Activated CD8-positive, alpha-beta memory T cell treated with anti-CD3 and anti-CD28 coated beads for 4 hours (primary cell): ENCODE measurements around the gene RNU1-2.
"Not testable (repeated sequence)": the region's sequence is repeated elsewhere in the genome, so short reads cannot be mapped to it uniquely, and the experiment has no call there.

ENCODE experiments used
- DNase-seq, 2 donors: peaks; one replicate each; pipeline ENCODE4 v3.0.0-alpha.2; 2020; ENCODE audit warnings: low read depth in 2 of 2

RNU1-2 gene

DNA sequence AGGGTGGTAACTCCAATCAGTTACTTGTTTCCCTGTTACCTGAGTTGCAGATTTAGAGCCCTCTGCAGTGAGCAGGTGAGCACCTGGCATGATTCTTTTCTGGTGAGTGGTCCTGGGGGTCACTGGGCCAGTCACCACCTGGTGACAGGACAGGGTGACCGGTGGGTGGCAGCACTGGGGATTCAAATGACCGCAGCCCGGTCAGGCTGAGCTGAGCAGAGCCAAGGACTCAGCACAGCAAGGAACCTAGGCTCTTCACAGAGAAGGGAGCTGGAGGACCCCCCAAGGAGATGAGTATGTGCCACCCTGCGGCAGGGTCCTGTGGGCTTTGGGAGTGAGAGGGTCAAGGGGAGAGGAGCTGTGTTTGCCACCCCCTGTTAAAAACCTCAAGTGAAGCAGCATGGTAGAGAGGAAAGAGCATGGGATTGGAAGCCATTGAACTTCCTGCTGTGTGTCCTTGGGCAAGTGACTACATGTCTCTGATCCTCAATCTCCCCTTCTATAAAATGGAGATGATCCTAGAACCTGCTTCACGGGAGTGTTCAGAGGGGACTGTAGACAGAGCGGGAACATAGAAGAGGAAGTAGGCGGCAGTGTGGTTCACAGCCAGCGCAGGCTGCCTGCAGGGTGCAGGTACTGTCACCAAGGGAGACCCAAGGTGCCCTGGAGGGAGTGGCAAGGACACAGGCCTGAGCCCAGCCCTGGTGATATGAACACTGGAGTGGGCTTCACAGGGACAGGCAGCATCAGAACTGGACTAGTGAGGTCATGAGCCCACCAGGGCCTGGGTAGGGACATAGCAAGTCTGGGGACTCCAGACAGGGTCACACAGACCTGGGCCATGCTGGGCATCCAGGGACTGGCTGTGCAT lies 16.3 kb downstream of the RNU1-2 start:
- DNase-seq: not testable (repeated sequence)

DNA sequence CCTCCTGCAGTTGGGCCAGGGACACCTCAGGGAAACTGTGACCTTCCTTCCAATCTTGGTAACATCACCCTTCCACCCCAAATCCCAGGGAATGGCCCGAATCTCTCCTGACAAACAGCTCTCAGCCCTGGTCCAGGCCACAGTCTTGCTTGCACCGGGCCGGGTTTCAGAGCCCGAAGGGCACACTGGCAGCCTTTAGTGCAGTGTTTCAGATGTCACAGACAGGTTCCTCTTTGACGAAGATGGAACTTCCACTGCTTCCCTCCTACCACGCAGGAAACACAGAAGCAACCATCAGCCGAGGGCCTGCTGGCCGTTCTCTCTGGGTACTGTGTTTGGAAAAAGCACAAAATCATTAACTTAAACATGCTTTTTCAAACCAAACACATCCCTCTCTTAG lies 17.0 kb downstream of the RNU1-2 start:
- not testable (repeated sequence) for DNase-seq

DNA sequence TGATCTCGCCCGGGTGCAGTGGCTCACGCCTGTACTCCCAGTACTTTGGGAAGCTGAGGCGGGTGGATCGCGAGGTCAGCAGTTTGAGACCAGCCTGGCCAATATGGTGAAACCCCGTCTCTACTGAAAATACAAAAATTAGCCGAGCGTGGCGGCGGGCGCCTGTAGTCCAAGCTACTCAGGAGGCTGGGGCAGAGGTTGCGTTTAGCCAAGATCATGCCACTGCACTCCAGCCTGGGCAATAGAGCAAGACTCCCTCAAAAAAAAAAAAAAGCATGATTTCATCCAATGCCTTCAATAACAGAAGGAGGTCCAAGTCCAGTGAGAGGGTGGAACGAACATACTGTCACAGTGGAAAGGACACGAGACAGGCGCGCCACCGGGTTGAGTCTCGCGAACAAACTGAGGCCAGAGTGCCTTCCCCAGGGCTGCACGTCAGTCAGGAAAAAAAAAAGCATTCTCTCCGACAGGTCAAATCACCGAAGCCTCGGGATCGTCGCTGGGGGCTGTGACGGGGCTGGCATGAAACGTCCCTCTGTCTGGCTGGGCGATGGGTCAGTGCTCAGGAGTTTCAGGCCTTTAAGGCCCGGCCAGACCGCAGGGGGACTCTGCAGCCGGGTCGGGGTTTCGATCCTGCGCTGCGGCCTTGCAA lies 17.5 kb downstream of the RNU1-2 start:
- DNase-seq: no peak

DNA sequence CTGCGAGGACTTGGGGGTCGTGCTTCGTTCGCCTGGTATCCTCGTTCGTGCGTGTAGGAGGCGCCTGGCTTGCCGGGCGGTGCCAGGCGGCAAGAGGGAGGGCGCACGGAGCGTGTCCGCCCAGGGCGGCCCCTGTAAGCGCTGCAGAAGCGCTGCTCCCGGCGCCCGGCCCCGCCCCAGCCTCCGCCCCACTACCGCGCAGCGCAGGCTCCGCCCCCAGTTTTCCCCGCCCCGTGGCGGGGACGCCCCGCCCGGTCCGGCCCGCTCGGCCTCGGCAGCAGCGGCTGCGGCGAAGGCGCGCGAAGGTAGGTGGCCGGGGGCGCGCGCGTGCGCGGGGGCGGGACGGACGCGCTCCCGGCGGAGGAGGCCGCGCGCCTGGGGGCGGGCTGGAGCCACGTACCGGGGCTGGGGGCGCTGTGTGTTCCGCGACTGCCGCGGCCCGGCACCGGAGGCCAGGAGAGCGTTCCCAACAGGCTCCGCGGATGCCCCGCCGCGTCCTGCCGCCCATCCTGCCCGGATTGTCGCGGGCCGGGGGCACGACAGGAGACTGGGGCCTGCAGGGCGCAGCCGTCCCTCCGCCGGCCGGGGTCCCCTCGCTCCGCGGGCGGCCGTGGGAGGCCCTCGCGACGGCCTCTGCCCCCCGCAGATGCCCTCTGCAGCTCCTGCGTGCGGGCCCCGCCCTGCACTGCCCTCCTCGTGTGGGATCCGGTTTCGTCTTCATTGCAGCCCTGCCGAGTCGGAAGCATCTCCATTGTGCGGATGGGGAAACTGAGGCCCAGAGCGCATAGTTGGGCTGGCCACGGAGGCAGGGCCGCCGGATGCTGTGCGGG lies 18.3 kb downstream of the RNU1-2 start:
- DNase-seq: peak; percentile 87 to 93

DNA sequence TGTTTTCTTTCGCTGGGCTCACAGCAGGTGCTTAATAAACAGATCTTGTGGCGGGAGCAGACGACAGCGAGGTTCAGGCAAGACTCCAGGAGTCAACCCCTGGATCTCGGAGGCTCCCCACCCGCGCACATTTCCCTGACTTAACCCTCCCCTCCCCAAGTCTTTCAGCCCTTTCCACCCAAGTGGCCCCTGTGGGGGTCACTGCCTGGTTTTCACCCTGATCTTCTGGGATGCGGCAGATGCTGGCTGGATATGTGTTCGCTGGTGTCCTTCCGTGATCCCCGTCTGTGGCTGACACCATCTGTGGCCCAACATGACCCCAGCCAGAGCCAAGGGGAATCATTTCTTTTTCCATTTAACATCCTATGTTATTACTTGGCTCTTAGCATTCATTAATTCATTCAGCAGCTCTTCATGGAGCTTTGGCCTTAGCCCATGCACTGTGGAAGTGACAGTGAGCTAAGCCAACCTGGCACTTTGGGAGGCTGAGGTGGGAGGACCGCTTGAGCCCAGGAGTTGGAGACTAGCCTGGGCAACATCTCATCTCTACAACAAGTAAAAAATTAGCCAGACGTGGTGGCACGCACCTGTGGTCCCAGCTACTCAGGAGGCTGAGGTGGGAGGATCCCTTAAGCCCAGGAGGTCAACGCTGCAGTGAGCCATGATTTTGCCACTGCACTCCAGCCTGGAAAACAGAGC lies 19.3 kb downstream of the RNU1-2 start:
- not testable (repeated sequence) for DNase-seq

DNA sequence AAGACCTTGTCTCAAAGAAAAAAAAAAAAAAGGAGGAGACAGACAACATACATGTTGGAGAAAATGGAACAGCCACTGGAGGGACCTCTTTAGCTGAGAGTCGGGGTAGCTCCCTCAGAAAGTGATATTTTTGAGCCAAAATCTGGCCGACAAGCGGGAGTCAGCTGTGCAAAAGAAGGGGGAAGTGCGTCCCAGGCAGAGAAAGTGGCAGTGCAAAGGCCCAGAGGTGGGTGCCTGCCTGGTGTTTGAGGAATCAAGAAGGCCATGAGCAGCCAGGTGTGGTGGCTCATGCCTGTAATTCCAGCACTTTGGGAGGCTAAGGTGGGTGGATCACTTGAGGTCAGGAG lies 19.8 kb downstream of the RNU1-2 start:
- no peak for DNase-seq

DNA sequence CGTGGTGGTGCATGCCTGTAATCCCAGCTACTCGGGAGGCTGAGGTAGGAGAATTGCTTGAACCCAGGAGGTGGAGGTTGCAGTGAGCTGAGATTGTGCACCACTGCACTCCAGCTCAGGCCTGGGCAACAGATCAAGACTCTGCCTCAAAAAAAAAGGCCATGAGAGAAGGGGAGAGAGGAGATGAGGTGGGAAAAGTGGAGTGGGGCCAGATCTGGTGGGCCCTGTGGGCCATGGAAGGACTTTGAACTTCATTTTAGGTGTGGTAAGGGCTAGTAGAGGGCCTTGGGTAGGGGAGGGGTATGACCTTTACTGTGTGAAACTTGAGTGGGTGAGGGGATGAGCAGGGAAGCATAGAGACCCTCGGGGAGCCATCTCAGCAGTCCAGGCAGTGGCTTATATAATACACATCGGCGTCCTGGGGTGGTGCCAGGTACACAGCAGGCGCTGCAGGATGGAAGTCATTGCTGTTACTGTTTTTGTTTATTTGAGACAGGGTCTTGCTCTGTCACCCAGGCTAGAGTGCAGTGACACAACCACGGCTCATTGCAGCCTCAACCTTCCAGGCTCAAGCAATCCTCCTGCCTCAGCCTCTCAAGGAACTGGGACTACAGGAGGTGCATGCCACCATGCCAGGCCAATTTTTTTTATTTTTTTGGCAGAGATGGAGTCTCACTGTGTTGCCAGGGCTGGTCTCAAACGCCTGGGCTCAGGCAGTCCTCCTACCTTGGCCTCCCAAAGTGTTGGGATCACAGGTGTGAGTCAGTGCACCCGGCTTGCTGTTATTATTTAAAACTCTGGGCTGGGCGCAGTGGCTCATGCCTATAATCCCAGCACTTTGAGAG lies 20.5 kb downstream of the RNU1-2 start:
- not testable (repeated sequence) for DNase-seq

DNA sequence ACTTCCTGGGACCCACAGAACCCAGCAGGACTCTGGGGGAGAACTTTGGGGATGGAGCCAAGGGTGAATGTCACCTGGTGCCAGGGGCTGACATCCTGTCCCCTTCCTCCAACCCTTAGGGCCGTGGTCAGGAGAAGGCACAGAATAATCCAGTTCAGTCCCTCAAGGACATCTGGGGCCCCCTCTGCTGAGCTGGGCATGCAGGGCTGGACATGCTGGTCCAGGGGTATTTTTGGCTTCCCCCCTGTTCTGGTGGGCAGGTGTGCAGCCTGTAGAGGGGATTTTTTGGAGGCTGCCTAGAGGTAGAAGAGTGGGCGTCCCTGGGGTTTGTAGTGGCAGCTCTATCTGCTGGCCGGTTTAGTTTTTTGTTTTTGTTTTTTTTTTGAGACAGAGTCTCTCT lies 22.6 kb downstream of the RNU1-2 start:
- DNase-seq: no peak

DNA sequence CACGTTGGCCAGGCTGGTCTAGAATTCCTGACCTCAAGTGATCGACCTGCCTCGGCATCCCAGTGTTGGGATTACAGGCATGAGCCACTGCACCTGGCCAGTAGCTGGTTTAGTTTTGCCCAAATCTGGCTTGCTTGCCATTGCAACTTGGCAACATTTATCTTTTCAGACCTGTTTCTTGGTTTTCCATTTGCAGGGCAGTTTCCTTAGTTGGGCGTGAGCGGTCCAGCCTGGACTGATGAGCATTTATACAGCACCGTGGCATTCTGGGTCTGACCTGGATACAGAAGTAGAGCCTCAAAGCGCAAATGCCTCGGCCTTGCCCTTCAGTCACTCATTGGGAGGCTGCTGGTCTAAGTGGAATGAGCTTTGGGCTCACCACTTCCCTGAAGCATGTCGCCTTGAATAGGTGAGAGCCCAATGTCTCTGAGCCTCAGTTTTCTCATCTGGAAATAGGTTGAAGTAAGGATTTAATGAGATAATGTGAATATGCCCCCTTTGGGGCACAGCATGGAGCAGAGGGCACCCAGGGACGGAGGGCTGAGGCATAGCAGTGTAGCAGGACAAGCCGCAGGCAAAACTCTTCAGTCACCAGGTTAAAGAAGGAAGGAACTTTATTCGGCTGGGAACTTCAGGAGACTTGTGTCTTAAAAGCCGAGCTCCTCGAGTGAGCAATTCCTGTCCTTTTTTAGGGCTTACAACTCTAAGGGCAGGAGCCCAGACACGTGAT lies 23.3 kb downstream of the RNU1-2 start:
- DNase-seq: not testable (repeated sequence)

GRCh38 chr1:16920951-16921350 lies 25.2 kb downstream of the RNU1-2 start:
- DNase-seq: no peak

- DNase-seq: no peak
These were observed 25.8 kb downstream of the RNU1-2 start, which contains the start of gene CROCC for GRCh38 chr1:16921391-16922185. TSS of gene CROCC (plus strand) at chr1:16921931. CDS start at chr1:16922019, 88 bp downstream.

GRCh38 chr1:16922466-16922865 lies 26.7 kb downstream of the RNU1-2 start:
- DNase-seq: no peak

- DNase-seq: no peak
These were observed 27.2 kb downstream of the RNU1-2 start for GRCh38 chr1:16922885-16923431.

GRCh38 chr1:16924216-16924918 lies 28.6 kb downstream of the RNU1-2 start:
- DNase-seq: no peak

DNA sequence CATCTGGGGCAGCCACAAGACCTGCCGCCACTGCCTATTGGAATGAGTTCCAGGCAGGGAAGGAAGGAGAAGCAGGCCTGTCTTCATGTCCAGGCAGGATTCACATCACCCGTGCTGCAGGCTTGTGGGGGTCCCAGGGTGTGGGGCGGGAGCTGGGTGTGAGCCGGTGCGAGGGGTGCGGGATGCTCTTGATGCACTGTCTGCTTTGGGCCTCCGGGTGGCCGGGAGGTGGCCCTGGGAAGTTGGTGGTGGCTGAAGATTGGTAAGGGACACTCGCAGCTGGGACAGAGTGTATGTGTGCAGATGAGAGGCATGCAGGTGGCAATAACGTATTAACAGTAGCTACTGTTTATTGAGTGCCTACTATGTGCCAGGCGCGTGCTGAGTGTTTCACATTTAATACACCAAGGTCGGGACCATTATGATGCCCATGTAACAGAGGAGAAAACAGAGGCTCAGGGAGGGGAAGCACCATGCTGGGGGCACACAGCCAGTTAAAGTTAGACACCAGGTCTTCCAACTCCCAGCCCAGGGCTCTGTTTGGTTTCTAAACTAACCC lies 29.2 kb downstream of the RNU1-2 start:
- DNase-seq: no peak

DNA sequence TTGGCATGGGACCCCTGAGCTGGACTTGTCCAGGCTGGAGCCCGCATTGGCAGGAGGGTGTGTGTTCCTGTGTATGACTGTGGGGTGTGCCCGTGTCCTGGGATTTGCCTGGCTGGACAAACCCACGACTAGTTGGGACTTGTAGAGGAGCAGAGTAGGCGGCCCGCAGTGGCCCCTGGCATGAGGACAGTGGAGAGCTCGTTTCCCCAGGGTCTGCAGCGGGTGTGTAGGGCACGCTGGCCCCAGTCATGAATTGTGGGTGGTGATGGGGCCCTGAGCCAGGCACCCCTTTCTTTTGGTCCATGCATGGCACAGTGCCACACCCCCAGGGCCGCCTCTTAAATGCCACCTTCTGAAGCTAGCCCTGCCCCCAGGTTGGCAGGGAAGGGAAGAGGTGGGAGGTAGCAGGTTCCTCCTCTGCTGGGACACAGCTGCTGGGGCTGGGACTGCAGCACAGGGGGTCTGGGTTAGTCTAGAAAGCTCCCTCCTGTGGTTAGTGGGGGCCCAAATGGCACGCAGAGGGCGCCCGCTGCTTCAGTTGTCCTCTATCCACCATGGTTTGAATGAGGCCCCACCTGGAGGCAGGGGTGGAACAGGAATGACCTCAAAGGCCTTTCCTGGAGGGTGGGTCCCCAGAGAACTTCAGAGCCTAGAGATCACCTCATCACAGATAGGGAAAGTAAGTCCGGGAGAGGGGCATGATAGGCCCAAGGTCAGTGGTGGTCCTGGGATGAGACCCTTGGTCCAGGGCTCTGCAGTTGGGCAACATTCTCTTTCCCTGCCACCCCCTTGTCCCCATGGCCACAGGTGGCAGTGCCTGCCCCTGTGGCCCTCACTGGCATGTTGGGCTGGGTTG lies 30.1 kb downstream of the RNU1-2 start:
- no peak for DNase-seq

DNA sequence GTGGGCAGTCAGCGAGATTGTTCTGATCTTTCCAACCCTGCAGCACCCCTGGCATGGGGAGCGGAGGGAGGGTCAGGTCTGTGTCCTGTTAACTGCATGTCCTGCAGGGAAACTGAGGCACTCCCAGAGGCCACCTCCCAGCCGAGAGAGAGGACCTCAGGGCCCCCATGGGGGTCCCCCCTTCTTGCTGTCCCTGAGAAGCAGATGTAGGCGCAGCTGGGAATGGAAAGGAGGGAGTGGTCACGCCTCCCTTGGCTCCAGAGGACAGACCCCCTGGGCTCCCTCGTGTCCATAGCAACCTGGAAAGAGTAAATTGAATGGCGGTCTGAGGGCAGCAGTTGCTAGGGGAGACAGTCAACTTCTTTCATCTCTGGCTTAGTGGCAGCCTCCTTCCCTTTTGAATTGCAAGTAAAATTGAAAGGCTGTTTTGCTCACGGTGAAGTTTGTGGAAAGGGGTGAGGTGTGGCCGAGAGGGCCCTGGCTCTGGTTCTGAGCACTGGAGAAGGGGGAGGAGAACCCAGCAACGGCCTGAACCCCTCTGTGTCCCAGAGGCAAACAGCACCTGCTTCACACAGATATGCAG lies 30.8 kb downstream of the RNU1-2 start:
- no peak for DNase-seq
